Pancreas (tissue), 10 donors: ENCODE measurements around the gene MTOR. TPM values are rescaled to one million over a fixed set of nuclear protein-coding genes. Genes with fewer than 3 reads are reported as not detected.

ENCODE experiments used
- ATAC-seq, 4 donors: fragments of 200-7000 bp; cut with Tn5 transposase; one replicate each; pipeline versions ENCODE4 v1.8.0 to v1.9.1; 2020; ENCODE audit warnings: mild to moderate bottlenecking in 4 of 4, moderate library complexity in 4 of 4
- DNase-seq, 6 donors: peaks; one replicate each; pipeline ENCODE4 v3.0.0-alpha.2; 2020
- FAIRE-seq: peaks from 2 replicates; lab custom pipeline; 2012; peaks lifted over from hg19 to GRCh38; lab: Jason Lieb, UNC
- H3K27ac ChIP-seq, 4 donors: fragments of 200-600 bp; sonication (generic); 1 replicate in 3 of 4; 2 replicates in 1 of 4; pipeline versions ENCODE4 v1.5.0 to v1.8.0; 2020
- H3K27me3 ChIP-seq, 4 donors: fragments of 200-600 bp; one replicate each; pipeline ENCODE4 v1.8.0; 2021
- H3K36me3 ChIP-seq, 3 donors: fragments of 200-600 bp; sonication (generic) in 1 of 3; one replicate each; pipeline versions ENCODE4 v1.5.0 to v1.8.0; 2020 to 2021
- H3K4me1 ChIP-seq, 3 donors: fragments of 200-600 bp; one replicate each; pipeline ENCODE4 v1.8.0; 2021
- H3K4me3 ChIP-seq, 4 donors: fragments of 200-600 bp; sonication (generic) in 2 of 4; one replicate each; pipeline versions ENCODE4 v1.5.0 to v1.8.0; 2020 to 2021
- H3K9me3 ChIP-seq, 4 donors: fragments of 200-600 bp; one replicate each; pipeline ENCODE4 v1.8.0; 2021
- WGBS, 2 donors: extraction: QIAGEN DNeasy Blood & Tissue Kit; methylation state at CpG; one replicate each; pipeline ENCODE4 v1.1.7; 2013; 5-methylcytosine and 5-hydroxymethylcytosine counted together
- intact Hi-C, 3 donors: fragments of 100-400 bp; cut with DNase I; formaldehyde crosslinking; loops; one replicate each; pipeline versions ENCODE4 v1.11.1 to v1.14.2; 2022
- polyA plus RNA-seq, 2 donors: library from polyadenylated mRNA; stranded (reverse); fragments of 200-250 nt; gene quantifications; one replicate each; pipeline ENCODE4 v1.2.3, GENCODE V29; 2013
- total RNA-seq, 6 donors: library from RNA; stranded (reverse); fragmentation: NEBNext Ultra II Directional in 4 of 6; extraction: Animal tissue kit (Norgen Biotek cat#: 25700) in 4 of 6; gene quantifications; one replicate each; pipeline versions ENCODE4 v1.2.1 to v1.2.4, GENCODE V29; 2021 to 2023
- TF ChIP-seq, protein P1 (sequence below), 4 donors: fragments of 200-600 bp; sonication (generic) in 3 of 4; IDR thresholded peaks; one replicate each; pipeline versions ENCODE4 v1.5.0 to v1.8.0; 2021; ENCODE audit warnings: antibody characterized with exemption in 4 of 4
- donor health status: healthy with polysubstance abuse.
- donor health status: DM: no; HTN: no; CAD: no; lungs with moderate emphysema.
- donor health status: DM: no; HTN: no; CAD: no.
- donor health status: control.
- donor health status: control.
- donor health status: Bipolar disorder and iron deficiency.
- donor health status: DM: yes; HTN: yes; CAD: no.
- donor health status: DM: no; HTN: no; CAD: no.
- donor health status: DM: no; HTN: no; CAD: no.
- donor health status: DM: yes; HTN: yes; CAD: no.

MTOR gene
- total and polyA plus RNA-seq, 8 donors = 11.9 to 22.6 (median 15.8) TPM

DNA sequence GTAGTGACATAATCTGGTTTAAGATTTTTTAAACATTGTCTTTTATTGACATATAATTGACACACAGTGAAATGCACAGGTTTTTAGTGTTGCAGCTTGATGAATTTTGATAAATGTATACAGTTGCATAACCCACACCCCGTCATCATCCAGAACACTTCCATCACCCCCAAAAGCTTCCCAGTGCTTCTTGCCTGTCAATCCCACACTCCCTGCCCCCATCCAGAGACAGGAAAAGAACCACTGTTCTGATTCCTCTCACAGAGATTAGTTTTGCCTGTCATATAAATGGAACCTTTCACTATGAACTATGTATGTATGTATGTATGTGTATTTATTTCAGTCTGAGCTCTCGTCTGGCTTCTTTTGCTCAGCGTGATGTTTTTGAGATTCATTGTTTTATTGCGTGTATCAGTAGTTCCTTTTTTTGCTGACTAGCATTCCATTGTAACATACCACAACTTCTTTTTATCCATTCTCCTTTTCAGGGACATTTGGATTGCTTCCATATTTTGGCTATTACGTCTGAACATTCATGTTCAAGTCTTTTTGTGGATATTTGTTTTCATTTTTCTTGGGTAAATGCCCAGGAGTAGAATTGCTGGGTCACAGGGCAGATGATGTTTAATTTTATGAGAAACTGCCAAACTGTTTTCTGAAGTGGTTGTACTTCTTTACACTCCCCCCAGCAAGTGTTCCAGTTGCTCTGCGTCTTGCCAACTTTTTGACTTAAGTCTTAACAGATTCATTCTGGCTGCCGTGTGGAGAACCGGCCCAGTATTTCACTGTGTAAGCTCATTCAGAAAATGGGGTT, 19.4 kb upstream of the MTOR start:
- H3K27me3 ChIP-seq = no peaks in the 10 kb centered on the region
- DNase-seq = peak in 1 of 6 donors; percentile 18
- FAIRE-seq = peak; percentile 85
- H3K4me3 ChIP-seq = no peak overlapping the region
- H3K36me3 ChIP-seq = peaks cover 0 to 6% (median 0%) of the 10 kb centered on the region in 3 donors
- peaks cover 0 to 12% (median 4%) of the 10 kb centered on the region in 3 donors for H3K4me1 ChIP-seq
- WGBS, 2 donors = 39 to 50% methylated on average over 8 of the region's 8 CpGs
- H3K27ac ChIP-seq = no peak overlapping the region
- TF ChIP-seq, protein P1, sequence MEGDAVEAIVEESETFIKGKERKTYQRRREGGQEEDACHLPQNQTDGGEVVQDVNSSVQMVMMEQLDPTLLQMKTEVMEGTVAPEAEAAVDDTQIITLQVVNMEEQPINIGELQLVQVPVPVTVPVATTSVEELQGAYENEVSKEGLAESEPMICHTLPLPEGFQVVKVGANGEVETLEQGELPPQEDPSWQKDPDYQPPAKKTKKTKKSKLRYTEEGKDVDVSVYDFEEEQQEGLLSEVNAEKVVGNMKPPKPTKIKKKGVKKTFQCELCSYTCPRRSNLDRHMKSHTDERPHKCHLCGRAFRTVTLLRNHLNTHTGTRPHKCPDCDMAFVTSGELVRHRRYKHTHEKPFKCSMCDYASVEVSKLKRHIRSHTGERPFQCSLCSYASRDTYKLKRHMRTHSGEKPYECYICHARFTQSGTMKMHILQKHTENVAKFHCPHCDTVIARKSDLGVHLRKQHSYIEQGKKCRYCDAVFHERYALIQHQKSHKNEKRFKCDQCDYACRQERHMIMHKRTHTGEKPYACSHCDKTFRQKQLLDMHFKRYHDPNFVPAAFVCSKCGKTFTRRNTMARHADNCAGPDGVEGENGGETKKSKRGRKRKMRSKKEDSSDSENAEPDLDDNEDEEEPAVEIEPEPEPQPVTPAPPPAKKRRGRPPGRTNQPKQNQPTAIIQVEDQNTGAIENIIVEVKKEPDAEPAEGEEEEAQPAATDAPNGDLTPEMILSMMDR (IDR thresholded peaks at IDR 0.05) = no peak
- peak in 3 of 4 donors; percentile 37 to 68 (median 49) for ATAC-seq
- intact Hi-C loops = no loop called here
- H3K9me3 ChIP-seq = no peaks in the 10 kb centered on the region

DNA sequence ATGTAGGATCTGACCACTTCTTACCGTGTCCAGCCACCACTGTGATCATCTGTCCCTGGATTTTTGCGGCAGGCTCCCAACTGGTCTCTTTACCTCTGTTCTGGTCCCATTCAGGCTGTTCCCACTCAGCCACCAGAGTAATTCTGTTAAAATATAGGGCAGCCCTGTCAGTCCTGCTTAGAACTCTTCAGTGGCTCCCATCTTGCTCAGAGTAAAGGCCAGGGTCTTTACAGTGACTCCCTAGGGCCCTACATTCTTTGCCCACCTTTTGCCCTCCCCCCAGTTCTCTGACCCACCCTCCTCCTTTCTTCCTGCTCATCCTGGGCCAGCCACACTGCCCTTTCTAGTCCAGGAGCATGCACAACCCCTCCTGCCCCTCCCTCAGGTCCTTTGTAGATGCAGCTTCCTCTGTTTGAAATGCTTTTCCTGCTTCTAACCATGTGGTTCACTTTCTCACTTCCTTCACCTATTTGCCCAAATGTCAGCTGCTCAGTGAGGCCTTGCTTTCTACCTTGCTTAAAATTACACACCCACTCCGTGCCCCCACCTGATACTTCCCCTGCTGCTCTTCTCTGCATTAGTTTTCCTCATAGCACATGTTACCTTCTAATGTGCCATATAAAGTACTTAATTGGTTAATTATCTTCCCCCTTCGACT, 18.5 kb upstream of the MTOR start:
- intact Hi-C loops = no loop called here
- DNase-seq (no peak), ATAC-seq (no peak), FAIRE-seq (no peak)
- TF ChIP-seq, protein P1 (IDR thresholded peaks at IDR 0.05) = no peak
- H3K4me3 ChIP-seq = no peak overlapping the region
- H3K36me3 ChIP-seq = peaks cover 0 to 4% (median 0%) of the 10 kb centered on the region in 3 donors
- no peak overlapping the region for H3K27ac ChIP-seq
- H3K4me1 ChIP-seq = peaks cover under 1 to 14% (median 4%) of the 10 kb centered on the region in 3 donors
- no peaks in the 10 kb centered on the region for H3K9me3 ChIP-seq
- WGBS, 2 donors = 83 to 86% methylated on average over 4 of the region's 4 CpGs
- no peaks in the 10 kb centered on the region for H3K27me3 ChIP-seq

DNA sequence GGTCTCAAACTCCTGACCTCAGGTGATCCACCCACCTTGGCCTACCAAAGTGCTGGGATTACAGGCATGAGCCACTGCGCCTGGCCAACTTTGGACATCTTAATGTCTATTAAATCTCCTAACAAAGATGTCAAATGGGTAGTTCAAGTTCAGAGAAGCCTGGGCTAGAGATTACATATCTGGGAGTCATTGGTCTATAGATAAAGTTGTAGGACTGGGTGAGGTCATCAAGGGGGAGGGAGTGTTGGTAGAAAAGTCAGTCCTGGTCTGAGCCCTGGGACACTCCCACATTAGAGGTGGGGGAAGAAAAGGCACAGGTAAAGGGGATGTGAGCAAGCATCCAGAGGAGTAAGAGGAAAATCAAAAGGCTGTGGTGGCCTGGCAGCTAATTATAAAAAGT, 17.3 kb upstream of the MTOR start:
- no peak for FAIRE-seq

DNA sequence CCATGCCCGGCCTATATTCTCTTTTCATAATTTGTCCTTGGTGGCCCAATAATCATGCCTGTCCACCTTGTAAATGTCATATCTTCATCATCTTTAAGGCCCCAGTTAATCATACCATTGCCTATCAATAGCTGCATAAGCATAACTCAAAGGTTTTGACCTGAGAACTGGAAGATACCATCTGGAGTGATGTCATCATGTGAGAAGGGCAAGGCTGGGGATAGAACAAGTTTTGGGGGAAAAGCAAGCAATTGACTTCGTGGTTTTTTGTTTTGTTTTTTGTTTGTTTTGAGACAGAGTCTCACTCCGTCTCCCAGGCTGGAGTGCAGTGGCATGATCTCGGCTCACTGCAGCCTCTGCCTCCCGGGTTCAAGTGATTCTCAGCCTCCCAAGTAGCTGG, 16.8 kb upstream of the MTOR start:
- TF ChIP-seq, protein P1 (IDR thresholded peaks at IDR 0.05) = no peak
- no peak for ATAC-seq
- WGBS, 2 donors = 82 to 89% methylated on average over 5 of the region's 5 CpGs
- no peaks in the 10 kb centered on the region for H3K27me3 ChIP-seq
- H3K27ac ChIP-seq = no peak overlapping the region
- H3K36me3 ChIP-seq = no peaks in the 10 kb centered on the region
- FAIRE-seq = no peak
- H3K4me3 ChIP-seq = no peak overlapping the region
- H3K4me1 ChIP-seq = peaks cover 6 to 31% (median 13%) of the 10 kb centered on the region in 3 donors
- intact Hi-C loops = no loop called here
- no peak for DNase-seq
- no peaks in the 10 kb centered on the region for H3K9me3 ChIP-seq

More for the DNA sequence above, 17.3 kb upstream of the MTOR start:
- H3K36me3 ChIP-seq = no peaks in the 10 kb centered on the region
- H3K27me3 ChIP-seq = no peaks in the 10 kb centered on the region
- 94 to 100% methylated on average over 1 of the region's 1 CpG for WGBS, 2 donors
- ATAC-seq = no peak
- no peak overlapping the region for H3K27ac ChIP-seq
- intact Hi-C loops = no loop called here
- no peak overlapping the region for H3K4me3 ChIP-seq
- H3K9me3 ChIP-seq = no peaks in the 10 kb centered on the region
- TF ChIP-seq, protein P1 (IDR thresholded peaks at IDR 0.05) = no peak
- no peak for DNase-seq
- peaks cover 4 to 27% (median 10%) of the 10 kb centered on the region in 3 donors for H3K4me1 ChIP-seq
